GM18526 (cell line): ENCODE measurements around the gene FBXO4.

Source experiments
- POLR2A ChIP-seq: IDR thresholded peaks from 3 replicates; pipeline ENCODE4 v1.6.1; 2011; ENCODE audit not compliant: insufficient read length; ENCODE audit errors: extremely low read depth

FBXO4 gene

DNA sequence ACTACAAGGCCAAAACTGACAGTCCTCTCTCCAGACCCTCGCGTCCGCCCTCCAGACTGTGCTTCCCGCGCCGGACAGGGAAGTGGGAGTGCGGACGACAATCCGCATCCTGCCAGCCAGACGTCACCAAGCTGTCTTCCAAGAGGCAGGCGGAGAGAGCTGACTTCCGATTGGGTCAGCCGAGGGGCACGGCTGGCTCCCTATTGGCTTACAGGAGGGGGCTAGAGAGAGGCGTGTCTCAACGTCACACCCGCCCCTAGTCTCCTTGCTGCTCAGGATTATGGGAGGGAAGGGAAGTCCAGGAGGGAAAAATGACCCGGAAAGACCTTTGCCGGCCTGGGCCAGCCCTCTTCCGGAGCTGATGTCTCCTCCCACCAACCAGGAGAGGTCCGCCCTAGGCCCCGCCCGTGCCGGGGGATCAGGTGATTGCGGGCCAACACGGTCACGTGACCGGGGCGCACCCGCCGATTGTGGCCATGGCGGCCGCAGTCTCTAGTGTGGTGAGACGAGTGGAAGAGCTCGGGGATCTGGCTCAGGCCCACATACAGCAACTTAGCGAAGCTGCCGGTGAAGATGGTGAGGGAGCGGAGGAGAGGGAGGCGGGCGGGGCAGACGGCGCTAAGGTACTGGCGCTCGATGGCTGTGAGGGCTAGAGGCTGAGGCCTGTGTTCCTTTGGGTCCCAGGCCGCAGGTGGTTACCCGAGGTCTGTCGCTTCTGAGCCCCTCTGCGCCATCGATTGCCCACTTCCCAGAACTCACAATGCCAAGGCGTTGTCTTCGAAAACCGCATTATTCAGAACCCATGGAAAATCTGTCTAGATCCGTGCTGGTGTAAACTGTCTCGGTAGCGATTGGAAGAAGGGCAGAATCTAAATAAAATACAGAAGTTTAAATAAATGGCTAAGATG is 20.9 kb upstream of the FBXO4 start, which contains the start of gene RIMOC1:
Gene RIMOC1, plus strand, starts transcription at position 453 of the 908 bp plus-strand sequence. Its CDS starts 24 bp downstream, at position 477.
- peak; percentile 77 for TF ChIP-seq POLR2A

DNA sequence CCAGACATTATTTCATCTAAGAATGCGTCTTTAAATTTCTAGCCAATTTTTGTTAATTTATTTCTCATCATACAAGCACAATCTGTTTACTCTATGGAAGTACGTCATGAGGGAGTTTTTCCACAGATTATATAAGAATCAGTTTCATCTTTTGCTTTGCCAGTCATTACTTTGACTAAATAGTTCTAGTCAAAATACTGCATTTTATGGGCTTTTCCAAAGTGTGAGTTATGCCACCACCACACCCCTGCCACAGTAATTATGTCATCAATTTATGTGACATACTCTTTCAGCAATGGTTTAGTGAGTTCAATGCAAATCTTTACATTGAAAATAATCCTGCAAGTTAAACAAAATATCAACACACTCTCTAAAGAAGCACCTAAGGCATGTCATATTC is 18.9 kb upstream of the FBXO4 start:
- no peak for TF ChIP-seq POLR2A

DNA sequence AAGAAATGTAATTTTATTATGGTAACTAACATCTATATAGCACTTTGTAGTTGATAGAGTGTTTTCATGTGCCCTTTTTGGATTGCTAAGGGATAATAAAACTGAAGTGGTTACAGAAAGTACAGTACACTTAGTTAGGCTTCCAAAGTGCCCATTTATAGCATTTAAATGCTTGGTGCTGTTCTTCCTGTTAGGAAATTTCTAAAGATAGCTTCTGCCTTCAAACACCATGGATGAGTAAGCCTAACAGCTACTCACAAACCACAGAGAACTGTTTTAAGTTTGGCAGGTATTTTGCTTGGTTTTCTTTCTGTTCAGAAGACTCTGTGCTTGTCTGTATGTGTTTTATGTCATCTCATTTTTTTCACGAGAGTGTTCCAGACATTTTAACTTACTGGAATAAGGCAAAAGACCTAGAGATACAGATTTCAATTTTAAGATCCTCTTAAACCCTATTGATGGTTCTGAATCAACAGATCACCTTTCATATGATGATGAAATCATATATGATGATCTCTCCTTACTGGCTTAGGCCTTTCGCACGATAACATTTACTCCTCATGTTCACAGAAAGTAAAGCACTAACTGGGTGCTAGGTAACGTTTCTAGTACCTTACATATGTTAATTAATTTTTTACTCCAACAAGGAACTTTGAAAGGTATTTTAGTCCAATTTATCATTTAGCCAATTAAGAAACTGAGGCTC is 16.6 kb upstream of the FBXO4 start:
- TF ChIP-seq POLR2A, result no peak

DNA sequence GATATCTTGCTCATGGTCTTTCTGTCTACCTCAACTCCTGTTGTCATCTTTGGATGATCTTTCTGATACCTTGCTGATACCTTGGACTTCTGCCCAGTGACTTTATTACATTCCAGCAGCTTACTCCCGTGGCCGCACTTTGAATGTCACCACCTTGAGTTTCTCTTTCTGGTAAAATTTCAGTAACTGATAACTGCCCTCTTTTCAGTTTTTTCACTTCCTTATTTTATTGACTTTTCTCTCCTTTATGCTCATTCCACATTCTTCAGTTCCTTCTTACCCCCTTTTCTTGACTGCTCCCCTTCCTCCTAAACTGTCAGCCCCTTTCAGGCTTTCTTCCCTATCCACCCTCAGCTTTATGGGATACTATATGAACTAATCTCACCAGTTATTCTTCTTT is 7.0 kb upstream of the FBXO4 start:
- no peak for TF ChIP-seq POLR2A

DNA sequence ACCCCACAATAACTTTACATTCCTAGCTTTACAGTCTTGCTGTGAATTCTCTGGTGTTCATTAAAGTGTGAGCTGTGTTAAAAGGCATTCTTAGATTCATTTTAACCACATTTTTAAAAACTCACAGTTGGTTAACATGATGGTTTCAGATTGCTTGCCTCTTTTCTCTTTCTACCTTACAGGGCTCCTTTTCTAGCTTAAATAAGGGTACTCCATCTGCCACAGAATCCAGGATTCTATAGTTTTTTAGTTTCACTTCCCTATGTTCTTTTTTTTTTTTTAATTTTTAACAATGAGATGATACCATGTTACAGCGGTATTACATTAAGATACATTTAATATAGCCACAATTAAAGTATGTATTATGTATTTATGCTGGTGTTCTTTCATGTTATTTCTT is 3.9 kb upstream of the FBXO4 start:
- no peak for TF ChIP-seq POLR2A

DNA sequence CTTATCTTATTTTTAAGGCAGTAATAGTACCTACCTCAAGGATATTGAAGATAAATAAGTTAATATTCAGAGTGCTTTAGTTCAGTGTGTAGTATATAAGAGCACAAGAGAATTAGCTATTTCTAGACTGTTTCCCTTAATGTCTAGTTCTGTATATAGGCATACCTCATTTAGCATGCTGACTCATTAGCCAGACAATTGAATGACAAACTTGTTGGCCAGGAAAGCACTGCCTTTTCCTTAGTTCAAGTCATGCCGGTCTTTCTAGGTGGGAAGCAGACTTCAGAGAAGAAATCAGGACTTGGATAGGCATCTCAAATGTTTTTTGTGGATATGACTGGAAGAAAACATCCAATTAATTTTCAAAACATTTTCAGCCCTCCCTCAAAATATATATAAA is 3.2 kb upstream of the FBXO4 start:
- no peak for TF ChIP-seq POLR2A

DNA sequence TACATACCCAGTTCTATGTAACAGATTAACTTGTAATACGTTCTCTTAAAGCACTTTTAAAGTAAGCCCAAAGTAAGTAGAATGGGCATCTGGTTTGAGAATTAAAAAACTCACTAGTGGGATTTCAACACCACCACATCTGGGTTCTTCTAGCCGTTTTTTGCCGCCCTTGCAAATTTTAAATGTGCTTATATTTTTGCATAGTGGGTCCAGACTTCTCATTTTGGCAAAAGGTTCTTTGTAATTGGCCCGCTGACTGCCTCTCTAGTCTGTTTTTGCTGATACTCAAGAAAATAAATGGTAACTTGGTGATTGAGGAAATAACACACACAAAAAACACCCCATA is 582 bp upstream of the FBXO4 start:
- TF ChIP-seq POLR2A, result no peak

DNA sequence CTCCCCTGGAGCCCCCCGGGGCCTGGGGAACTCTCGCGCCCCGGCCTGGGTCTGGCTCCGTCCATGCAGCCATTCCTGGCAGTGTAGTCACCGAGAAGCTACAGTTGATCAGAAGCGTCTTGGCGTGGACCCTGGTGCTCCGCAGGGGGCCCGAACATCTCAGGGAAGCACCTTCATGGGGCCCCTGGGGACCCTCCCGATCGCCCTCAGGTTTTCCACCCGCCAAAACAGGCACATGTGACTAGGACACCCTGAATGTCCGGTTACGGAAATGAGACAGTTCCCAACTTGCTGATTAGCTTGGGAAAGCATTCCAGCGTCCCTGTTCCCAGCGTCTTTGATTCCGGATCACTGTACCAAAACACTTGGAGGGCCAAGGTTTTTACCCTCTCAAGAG is 472 bp downstream of the FBXO4 start:
- no peak for TF ChIP-seq POLR2A

DNA sequence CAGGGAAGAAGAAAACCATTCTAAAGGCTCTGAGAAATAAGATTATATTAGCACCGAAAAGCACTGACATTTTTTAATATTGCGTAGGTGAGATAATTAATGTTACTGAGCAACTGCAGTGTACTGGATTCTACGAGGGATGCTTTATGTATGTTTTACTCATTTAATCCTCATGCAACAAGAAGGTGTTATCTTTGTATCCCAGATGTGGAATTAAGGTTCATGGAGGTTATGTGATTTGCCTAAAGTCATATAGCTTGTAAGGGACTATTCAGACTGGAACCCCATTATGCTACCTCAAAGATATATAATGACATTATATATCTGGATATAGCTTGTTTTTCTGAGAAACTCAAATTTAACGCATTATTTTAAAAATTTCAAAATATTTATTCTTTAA is 2.5 kb downstream of the FBXO4 start:
- no peak for TF ChIP-seq POLR2A

DNA sequence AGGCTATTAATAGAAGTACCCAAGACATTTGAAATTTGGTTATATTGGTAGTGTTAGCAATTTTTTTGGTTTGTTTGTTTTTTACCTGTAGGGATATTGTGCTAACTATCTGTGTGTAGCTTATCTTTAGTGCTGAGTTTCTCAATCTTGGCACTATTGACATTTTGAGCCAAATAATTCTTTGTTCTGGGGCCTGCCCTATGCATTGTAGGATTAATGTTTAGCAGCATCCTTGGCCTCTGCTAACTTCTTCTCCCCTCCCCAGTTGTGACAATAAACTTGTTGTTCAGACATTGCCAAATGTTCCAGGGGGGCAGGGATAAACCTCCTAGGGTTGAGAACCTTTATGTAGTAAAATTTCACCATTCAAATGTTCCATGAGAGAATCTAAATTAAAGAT is 4.0 kb downstream of the FBXO4 start:
- no peak for TF ChIP-seq POLR2A

DNA sequence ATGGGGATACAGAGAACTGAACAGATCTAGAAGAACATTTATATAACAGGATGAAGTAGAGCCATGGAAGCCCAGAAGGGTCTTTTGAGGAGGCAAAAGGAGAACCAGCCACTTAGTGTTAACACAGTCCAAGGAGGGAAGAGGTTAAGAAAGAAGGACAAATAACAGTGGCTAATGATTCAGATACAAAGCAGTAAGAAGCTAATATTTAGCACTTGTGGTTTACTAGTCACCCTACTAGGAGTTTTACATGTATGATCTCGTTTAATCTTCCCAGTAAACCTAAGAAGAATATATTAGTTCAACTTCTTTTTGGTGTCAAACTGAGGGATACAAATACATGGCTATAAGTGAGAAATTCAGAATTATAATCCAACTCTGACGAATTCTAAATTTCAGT is 7.7 kb downstream of the FBXO4 start:
- TF ChIP-seq POLR2A, result no peak

DNA sequence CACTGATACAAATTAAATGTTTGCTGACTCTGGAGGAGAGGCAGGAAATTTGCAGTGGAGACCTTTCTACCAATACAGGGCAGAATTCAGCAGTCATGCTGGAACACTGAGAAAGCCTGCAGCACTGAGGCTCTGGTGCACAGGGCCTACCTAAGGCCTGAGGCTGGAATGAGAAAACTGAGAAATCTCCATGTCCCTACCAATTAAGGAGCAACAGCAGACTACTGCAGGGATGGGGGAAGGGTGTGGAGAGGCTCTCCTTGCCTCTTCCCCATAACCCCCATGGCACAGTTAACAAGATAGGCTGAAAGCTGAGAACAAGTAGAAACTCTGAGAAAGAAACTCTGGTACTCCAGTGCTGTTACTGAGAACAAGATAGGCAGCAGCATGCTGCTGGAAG is 10.5 kb downstream of the FBXO4 start:
- no peak for TF ChIP-seq POLR2A

DNA sequence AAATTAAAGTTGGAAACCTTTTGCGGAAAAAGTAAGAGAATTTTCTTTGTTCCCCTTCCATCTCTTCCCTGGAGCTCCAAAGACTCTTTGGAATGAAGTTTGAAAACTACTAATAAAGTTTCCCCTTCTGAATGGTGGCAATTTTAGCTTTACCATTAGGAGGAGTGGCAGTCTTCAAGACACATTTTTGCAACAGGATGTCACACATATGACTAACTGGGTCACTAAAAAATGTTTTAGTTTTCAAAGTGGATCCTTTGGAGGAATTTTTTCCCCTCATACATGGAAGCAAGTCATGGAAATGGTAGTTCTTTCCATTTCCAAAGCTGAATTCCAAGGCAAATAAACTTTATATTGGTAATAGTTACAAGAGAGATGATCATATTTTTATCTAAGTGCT is 15.6 kb downstream of the FBXO4 start:
- no peak for TF ChIP-seq POLR2A

DNA sequence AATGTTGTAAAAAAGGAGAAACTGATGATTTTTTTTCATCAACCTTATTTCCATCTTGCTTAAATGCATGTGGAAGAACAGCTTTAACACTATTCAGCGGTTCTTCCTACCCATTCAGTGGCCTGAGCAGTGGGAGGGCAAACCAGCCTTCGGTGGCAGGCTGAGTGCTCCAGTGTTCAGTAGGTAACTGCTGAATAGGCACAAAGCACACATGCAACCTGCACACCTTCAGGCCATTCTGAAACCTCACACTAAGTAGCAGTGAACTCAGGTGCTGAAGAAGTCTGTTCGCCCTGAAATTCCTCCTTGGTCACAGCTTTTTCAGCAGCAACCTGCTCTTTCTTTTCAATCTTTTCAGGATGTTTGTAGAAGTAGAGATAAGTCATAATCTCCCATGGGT is 26.1 kb downstream of the FBXO4 start:
- TF ChIP-seq POLR2A, result no peak

DNA sequence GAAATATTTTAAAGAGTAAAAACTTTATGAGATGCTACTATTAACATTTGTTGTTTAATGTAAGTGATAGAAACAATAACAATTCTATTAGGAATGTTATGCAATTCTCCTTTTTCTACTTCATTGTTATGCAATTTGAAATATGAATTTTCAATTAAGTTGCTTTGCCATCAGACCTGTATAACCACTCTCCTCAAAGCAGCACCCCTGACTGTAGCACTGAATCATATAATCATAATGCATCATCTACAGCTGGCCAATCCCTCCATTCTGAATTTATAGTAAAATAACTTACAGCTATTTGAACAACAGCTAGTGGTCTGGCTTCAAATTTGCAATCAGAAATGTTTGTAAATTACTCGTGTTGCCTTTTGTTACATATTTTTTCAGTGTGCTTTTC is 29.2 kb downstream of the FBXO4 start:
- no peak for TF ChIP-seq POLR2A

DNA sequence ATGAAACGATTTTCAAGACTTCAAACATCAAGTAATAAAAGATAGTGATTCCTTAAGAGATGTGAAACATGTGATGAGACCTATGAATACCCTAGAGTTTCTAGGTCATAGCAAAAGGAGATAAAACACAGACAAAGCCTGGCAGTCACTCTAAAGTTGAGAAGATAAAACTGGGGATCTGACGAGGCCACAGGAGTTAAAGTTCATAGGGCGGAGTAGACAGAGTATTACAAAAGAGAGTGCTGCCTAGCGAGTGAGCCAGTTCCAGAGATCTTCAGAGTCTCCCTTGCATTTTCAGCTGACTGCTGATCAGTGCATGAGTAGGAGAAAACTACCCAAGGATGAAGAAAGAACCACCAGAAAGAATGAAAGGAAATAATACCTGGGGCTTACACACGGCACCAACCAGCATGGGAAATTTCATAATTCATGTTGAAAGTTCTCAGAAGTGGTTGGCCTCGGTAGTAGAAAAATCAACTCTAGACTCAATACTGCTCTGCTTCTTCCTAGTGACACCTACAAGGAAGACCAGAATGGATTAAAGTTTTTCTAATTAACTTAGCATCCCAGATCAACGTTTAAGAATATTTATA is 30.4 kb downstream of the FBXO4 start:
- no peak for TF ChIP-seq POLR2A

DNA sequence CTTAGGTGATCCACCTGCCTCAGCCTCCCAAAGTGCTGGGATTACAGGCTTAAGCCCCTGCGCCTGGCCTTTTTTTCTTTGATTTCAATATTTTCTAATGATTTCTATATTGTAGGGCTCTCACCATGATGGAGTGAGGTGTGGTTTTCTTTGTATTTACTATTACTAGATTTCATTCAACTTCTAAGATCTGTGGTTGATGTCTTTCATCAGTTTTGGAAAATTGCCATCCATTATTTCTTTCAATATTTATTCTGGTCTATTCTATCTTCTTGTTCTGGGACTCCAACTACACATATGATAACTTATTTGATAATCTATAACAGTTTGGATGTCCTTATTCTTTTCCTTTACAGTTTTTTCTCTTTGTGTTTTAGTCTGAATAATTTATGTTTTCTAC is 31.9 kb downstream of the FBXO4 start:
- TF ChIP-seq POLR2A, result no peak

DNA sequence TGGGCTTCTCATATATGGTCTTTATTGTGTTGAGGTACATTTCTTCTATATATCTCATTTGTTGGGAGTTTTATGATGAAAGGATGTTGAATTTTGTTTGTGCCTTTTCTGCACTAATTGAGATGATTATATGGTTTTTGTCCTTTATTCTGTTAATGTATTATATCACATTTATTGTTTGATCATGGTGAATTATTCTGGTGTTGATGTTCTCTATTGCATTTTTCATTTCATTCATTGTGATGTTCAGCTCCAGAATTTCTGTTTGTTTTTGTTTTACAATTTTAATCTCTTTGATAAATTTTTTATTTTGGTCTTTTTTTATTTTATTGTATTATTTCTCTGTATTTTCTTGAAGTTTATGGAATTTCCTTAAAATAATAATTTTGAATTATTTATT is 35.4 kb downstream of the FBXO4 start:
- no peak for TF ChIP-seq POLR2A
